SK-N-SH treated with all-trans-retinoic acid at 6 μM for 48 hours (cell line): ENCODE measurements around the gene CCDC14.

Experiments
- ATAC-seq: fragments of 200-7000 bp; cut with Tn5 transposase; 3 replicates; pipeline ENCODE4 v1.9.1; 2020; ENCODE audit warnings: mild to moderate bottlenecking, moderate library complexity
- BACH2 ChIP-seq: fragments of 250-450 bp; sonication (Bioruptor Pico); IDR thresholded peaks from 2 replicates; pipeline ENCODE4 v1.9.0; 2021; ENCODE audit warnings: mild to moderate bottlenecking, borderline replicate concordance
- CREB5 ChIP-seq: fragments of 250-450 bp; sonication (Bioruptor Pico); IDR thresholded peaks from 2 replicates; pipeline ENCODE4 v1.5.1; 2020; ENCODE audit warnings: low read depth, mild to moderate bottlenecking, moderate library complexity
- CSDC2 ChIP-seq: fragments of 250-450 bp; sonication (Bioruptor Pico); IDR thresholded peaks from 2 replicates; pipeline ENCODE4 v1.5.0; 2020; ENCODE audit warnings: mild to moderate bottlenecking, moderate library complexity
- CSRNP3 ChIP-seq: fragments of 250-450 bp; sonication (Bioruptor Pico); IDR thresholded peaks from 2 replicates; pipeline ENCODE4 v1.5.1; 2021; ENCODE audit warnings: mild to moderate bottlenecking, moderate library complexity
- ESRRG ChIP-seq: fragments of 250-450 bp; sonication (Bioruptor Pico); IDR thresholded peaks from 2 replicates; pipeline ENCODE4 v1.6.1; 2021; ENCODE audit warnings: mild to moderate bottlenecking
- GLIS3 ChIP-seq: fragments of 250-450 bp; sonication (Bioruptor Pico); IDR thresholded peaks from 2 replicates; pipeline ENCODE4 v1.5.0; 2020; ENCODE audit warnings: mild to moderate bottlenecking, moderate library complexity
- ISL1 ChIP-seq: fragments of 250-450 bp; sonication (Bioruptor Pico); IDR thresholded peaks from 2 replicates; pipeline ENCODE4 v2.1.2; 2022; ENCODE audit warnings: mild to moderate bottlenecking, moderate library complexity
- OSR1 ChIP-seq: fragments of 250-450 bp; sonication (Bioruptor Pico); IDR thresholded peaks from 2 replicates; pipeline ENCODE4 v1.8.0; 2022; ENCODE audit warnings: moderate library complexity, mild to moderate bottlenecking, inconsistent platforms
- PATZ1 ChIP-seq: fragments of 250-450 bp; sonication (Bioruptor Pico); IDR thresholded peaks from 2 replicates; pipeline ENCODE4 v1.8.0; 2020; ENCODE audit warnings: mild to moderate bottlenecking, moderate library complexity, borderline replicate concordance
- POU6F1 ChIP-seq: fragments of 250-450 bp; sonication (Bioruptor Pico); IDR thresholded peaks from 2 replicates; pipeline ENCODE4 v1.8.0; 2021; ENCODE audit warnings: low read depth, mild to moderate bottlenecking, moderate library complexity, borderline replicate concordance
- PPARA ChIP-seq: fragments of 250-450 bp; sonication (Bioruptor Pico); IDR thresholded peaks from 2 replicates; pipeline ENCODE4 v1.5.0; 2020; ENCODE audit warnings: mild to moderate bottlenecking, borderline replicate concordance
- RARB ChIP-seq: fragments of 250-450 bp; sonication (Bioruptor Pico); IDR thresholded peaks from 2 replicates; pipeline ENCODE4 v1.8.0; 2021; ENCODE audit warnings: mild to moderate bottlenecking, moderate library complexity
- SNAI2 ChIP-seq: fragments of 250-450 bp; sonication (Bioruptor Pico); IDR thresholded peaks from 2 replicates; pipeline ENCODE4 v1.5.0; 2020; ENCODE audit warnings: mild to moderate bottlenecking, moderate library complexity
- TCF4 ChIP-seq: fragments of 250-450 bp; sonication (Bioruptor Pico); IDR thresholded peaks from 2 replicates; pipeline ENCODE4 v1.8.0; 2021; ENCODE audit warnings: mild to moderate bottlenecking, moderate library complexity, borderline replicate concordance
- TOX ChIP-seq: fragments of 250-450 bp; sonication (Bioruptor Pico); IDR thresholded peaks from 2 replicates; pipeline ENCODE4 v1.8.0; 2021; ENCODE audit warnings: mild to moderate bottlenecking, moderate library complexity, borderline replicate concordance
- TSHZ2 ChIP-seq: fragments of 250-450 bp; sonication (Bioruptor Pico); IDR thresholded peaks from 2 replicates; pipeline ENCODE4 v1.5.0; 2020; ENCODE audit warnings: mild to moderate bottlenecking, moderate library complexity
- ZFP3 ChIP-seq: fragments of 250-450 bp; sonication (Bioruptor Pico); IDR thresholded peaks from 2 replicates; pipeline ENCODE4 v1.5.0; 2020; ENCODE audit warnings: mild to moderate bottlenecking, moderate library complexity
- ZFP30 ChIP-seq: fragments of 450-650 bp; formaldehyde crosslinking; IDR thresholded peaks from 2 replicates; pipeline ENCODE4 v1.5.0; 2022; ENCODE audit warnings: mild to moderate bottlenecking, moderate library complexity
- ZNF565 ChIP-seq: fragments of 450-650 bp; formaldehyde crosslinking; conservative IDR thresholded peaks from 2 replicates; pipeline ENCODE4 v1.5.0; 2020; ENCODE audit warnings: low read depth, mild to moderate bottlenecking, moderate library complexity
- ZNF70 ChIP-seq: fragments of 450-650 bp; formaldehyde crosslinking; IDR thresholded peaks from 2 replicates; pipeline ENCODE4 v1.5.0; 2020; ENCODE audit warnings: mild to moderate bottlenecking, moderate library complexity
- ZNF8 ChIP-seq: fragments of 450-650 bp; formaldehyde crosslinking; IDR thresholded peaks from 2 replicates; pipeline ENCODE4 v1.5.0; 2020; ENCODE audit warnings: mild to moderate bottlenecking, moderate library complexity

The CCDC14 gene

GRCh38 chr3:123935830-123936229, 25.2 kb downstream of the CCDC14 start (continued):
- TF ChIP-seq TCF4 = no peak
- no peak for TF ChIP-seq TOX (CRISPR knock-in tag)

GRCh38 chr3:123934250-123934649, 26.8 kb downstream of the CCDC14 start:
- TF ChIP-seq TOX (CRISPR knock-in tag) = no peak
- TF ChIP-seq POU6F1 = no peak
- TF ChIP-seq BACH2 (CRISPR knock-in tag) = no peak
- no peak for TF ChIP-seq CREB5 (CRISPR knock-in tag)
- no peak for TF ChIP-seq ZFP3 (CRISPR knock-in tag)
- TF ChIP-seq ZNF8 (CRISPR knock-in tag) = no peak
- no peak for TF ChIP-seq CSDC2 (CRISPR knock-in tag)
- TF ChIP-seq PPARA (CRISPR knock-in tag) = no peak
- TF ChIP-seq ZFP30 = no peak
- no peak for TF ChIP-seq RARB (CRISPR knock-in tag)
- TF ChIP-seq ESRRG (CRISPR knock-in tag) = no peak
- TF ChIP-seq ISL1 (CRISPR knock-in tag) = no peak
- TF ChIP-seq ZNF565 (CRISPR knock-in tag) = no peak
- no peak for TF ChIP-seq ZNF70 (CRISPR knock-in tag)
- TF ChIP-seq GLIS3 (CRISPR knock-in tag) = no peak
- no peak for ATAC-seq

GRCh38 chr3:123930445-123930844, 30.6 kb downstream of the CCDC14 start:
- no peak for ATAC-seq
- no peak for TF ChIP-seq ZNF8 (CRISPR knock-in tag)
- no peak for TF ChIP-seq OSR1
- no peak for TF ChIP-seq ZNF70 (CRISPR knock-in tag)
- no peak for TF ChIP-seq ZFP3 (CRISPR knock-in tag)
- no peak for TF ChIP-seq CSRNP3
- no peak for TF ChIP-seq TSHZ2
- TF ChIP-seq ISL1 (CRISPR knock-in tag) = no peak
- no peak for TF ChIP-seq POU6F1
- no peak for TF ChIP-seq GLIS3 (CRISPR knock-in tag)
- no peak for TF ChIP-seq ESRRG (CRISPR knock-in tag)
- no peak for TF ChIP-seq CREB5 (CRISPR knock-in tag)
- no peak for TF ChIP-seq PATZ1 (CRISPR knock-in tag)
- TF ChIP-seq TCF4 = no peak
- no peak for TF ChIP-seq SNAI2 (CRISPR knock-in tag)
- no peak for TF ChIP-seq BACH2 (CRISPR knock-in tag)
- no peak for TF ChIP-seq TOX (CRISPR knock-in tag)
